Gastrocnemius medialis (tissue), 4 donors: ENCODE results near the gene IGSF21. TPM values are rescaled to one million over a fixed set of nuclear protein-coding genes. Genes with fewer than 3 reads are reported as not detected.

ENCODE experiments used
- ATAC-seq, 2 donors: fragments of 150-250 bp; one replicate each; pipeline ENCODE4 v1.9.1; 2016
- DNase-seq, 2 donors: peaks; one replicate each; pipeline ENCODE4 v3.0.0-alpha.2; 2019
- H3K27ac ChIP-seq, 4 donors: fragments of 200-600 bp; sonication (generic); 1 replicate in 1 of 4; 2 replicates in 3 of 4; pipeline ENCODE4 v1.5.1; 2016 to 2018; ENCODE audit warnings: mild to moderate bottlenecking in 2 of 4, moderate library complexity in 1 of 4
- H3K27me3 ChIP-seq, 3 donors: fragments of 200-600 bp; sonication (generic) in 2 of 3; 1 replicate in 1 of 3; 2 replicates in 2 of 3; pipeline versions ENCODE4 v1.5.1 to v1.6.0; 2016 to 2019; ENCODE audit warnings: mild to moderate bottlenecking in 1 of 3, moderate library complexity in 1 of 3
- H3K36me3 ChIP-seq, 2 donors: fragments of 200-600 bp; sonication (generic) in 1 of 2; one replicate each; pipeline ENCODE4 v1.5.1; 2017 to 2018
- H3K4me1 ChIP-seq, 2 donors: fragments of 200-600 bp; sonication (generic) in 1 of 2; one replicate each; pipeline ENCODE4 v1.5.1; 2016 to 2017; ENCODE audit warnings: mild to moderate bottlenecking in 2 of 2
- H3K4me3 ChIP-seq, 4 donors: fragments of 200-600 bp; sonication (generic) in 3 of 4; 1 replicate in 1 of 4; 2 replicates in 3 of 4; pipeline ENCODE4 v1.5.1; 2016 to 2019; ENCODE audit warnings: mild to moderate bottlenecking in 2 of 4
- H3K9me3 ChIP-seq, 3 donors: fragments of 200-600 bp; sonication (generic) in 2 of 3; 1 replicate in 1 of 3; 2 replicates in 2 of 3; pipeline ENCODE4 v1.5.1; 2016 to 2019
- POLR2A ChIP-seq, 2 donors: fragments of 450-650 bp; IDR thresholded peaks; one replicate each; pipeline ENCODE4 v1.6.1; 2017; ENCODE audit warnings: antibody characterized with exemption in 2 of 2, mild to moderate bottlenecking in 2 of 2, moderate library complexity in 2 of 2
- in situ Hi-C, 4 donors: fragments of 200-750 bp; cut with MboI; loops; one replicate each; pipeline versions ENCODE4 v1.15.0 to v1.8.0; 2017; ENCODE audit warnings: low sequenced_read_pairs in 4 of 4
- intact Hi-C: fragments of 100-400 bp; cut with DNase I; formaldehyde crosslinking; loops from one replicate; pipeline ENCODE4 v1.15.1; 2023; ENCODE audit warnings: low total_unique reads
- total RNA-seq, 4 donors: library from RNA; depleted of rRNA; stranded (reverse); fragments of >200 nt; gene quantifications; one replicate each; pipeline versions ENCODE4 v1.1.0 to v1.2.3, GENCODE V29; 2016
- TF ChIP-seq, protein P1 (sequence below), 5 experiments: fragments of 450-650 bp in 3 of 5; fragments of 200-600 bp in 2 of 5; sonication (generic) in 2 of 5; IDR thresholded peaks in 4 of 5; conservative IDR thresholded peaks in 1 of 5; 1 replicate in 4 of 5; 2 replicates in 1 of 5; pipeline ENCODE4 v1.5.1; 2016 to 2019; ENCODE audit warnings: antibody characterized with exemption in 5 of 5, mild to moderate bottlenecking in 3 of 5, moderate library complexity in 3 of 5

IGSF21 gene
- total RNA-seq, 4 donors from 2014 or later: 0.32 to 0.66 (median 0.53) TPM

DNA sequence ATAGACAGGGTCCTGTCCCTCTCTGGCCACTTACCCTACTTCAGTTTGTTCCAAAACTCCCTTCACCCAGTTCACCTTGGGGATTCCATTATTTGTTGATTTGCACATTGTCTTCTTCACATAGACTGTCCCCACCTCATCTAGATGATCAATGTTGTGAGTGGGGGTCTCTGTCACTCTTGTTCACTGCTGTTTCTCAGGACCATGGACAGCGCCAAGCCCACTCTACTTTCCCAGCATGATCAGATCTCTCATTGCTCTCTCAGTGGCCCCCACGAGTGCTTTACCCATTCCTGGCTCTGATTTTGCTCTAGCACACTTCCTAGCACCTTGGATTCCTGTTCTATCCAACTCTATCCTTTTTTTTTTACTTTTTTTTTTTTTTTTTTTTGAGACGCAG lies 45.4 kb upstream of the IGSF21 start:
- no peak for TF ChIP-seq POLR2A (IDR thresholded peaks at IDR 0.05)
- TF ChIP-seq, protein P1, sequence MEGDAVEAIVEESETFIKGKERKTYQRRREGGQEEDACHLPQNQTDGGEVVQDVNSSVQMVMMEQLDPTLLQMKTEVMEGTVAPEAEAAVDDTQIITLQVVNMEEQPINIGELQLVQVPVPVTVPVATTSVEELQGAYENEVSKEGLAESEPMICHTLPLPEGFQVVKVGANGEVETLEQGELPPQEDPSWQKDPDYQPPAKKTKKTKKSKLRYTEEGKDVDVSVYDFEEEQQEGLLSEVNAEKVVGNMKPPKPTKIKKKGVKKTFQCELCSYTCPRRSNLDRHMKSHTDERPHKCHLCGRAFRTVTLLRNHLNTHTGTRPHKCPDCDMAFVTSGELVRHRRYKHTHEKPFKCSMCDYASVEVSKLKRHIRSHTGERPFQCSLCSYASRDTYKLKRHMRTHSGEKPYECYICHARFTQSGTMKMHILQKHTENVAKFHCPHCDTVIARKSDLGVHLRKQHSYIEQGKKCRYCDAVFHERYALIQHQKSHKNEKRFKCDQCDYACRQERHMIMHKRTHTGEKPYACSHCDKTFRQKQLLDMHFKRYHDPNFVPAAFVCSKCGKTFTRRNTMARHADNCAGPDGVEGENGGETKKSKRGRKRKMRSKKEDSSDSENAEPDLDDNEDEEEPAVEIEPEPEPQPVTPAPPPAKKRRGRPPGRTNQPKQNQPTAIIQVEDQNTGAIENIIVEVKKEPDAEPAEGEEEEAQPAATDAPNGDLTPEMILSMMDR (IDR thresholded peaks at IDR 0.05 in 4 of 5, conservative IDR thresholded peaks at IDR 0.05 in 1 of 5): no peak
- no peaks in the 10 kb centered on the region for H3K4me1 ChIP-seq
- H3K36me3 ChIP-seq: no peaks in the 10 kb centered on the region
- peaks cover 16 to 29% (median 23%) of the 10 kb centered on the region in 3 donors for H3K27me3 ChIP-seq
- ATAC-seq (no peak), DNase-seq (no peak)
- no peak overlapping the region for H3K27ac ChIP-seq
- in situ Hi-C loops: no loop called here
- H3K4me3 ChIP-seq: no peak overlapping the region
- intact Hi-C loops: no loop called here
- no peaks in the 10 kb centered on the region for H3K9me3 ChIP-seq

DNA sequence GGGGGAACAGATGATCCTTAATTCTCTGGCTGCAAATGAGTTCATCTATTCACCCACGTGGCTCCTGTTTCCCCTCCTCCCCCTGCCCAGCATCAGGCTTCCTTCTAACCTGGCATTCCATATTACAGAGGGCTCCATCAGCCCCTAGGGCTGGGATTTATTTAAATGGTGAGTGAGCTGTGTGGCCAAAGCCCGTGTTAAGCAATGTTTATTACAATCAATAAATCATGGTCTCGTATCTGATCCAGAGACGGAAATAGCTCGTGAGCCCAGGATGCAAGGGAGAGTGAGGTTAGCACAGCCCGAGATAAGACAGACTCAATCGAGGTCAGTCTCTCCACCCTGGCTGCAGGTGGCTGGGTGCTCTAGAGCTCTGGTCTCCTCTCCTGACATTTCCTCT lies 43.1 kb upstream of the IGSF21 start:
- H3K4me1 ChIP-seq: no peaks in the 10 kb centered on the region
- H3K9me3 ChIP-seq: no peaks in the 10 kb centered on the region
- in situ Hi-C loops (no loop called here), intact Hi-C loops (no loop called here)
- ATAC-seq: no peak
- no peaks in the 10 kb centered on the region for H3K36me3 ChIP-seq
- H3K27ac ChIP-seq: no peak overlapping the region
- peaks cover 5 to 34% (median 7%) of the 10 kb centered on the region in 3 donors for H3K27me3 ChIP-seq
- DNase-seq: no peak
- no peak overlapping the region for H3K4me3 ChIP-seq
- TF ChIP-seq POLR2A (IDR thresholded peaks at IDR 0.05): no peak
- TF ChIP-seq, protein P1 (IDR thresholded peaks at IDR 0.05 in 4 of 5, conservative IDR thresholded peaks at IDR 0.05 in 1 of 5): no peak

DNA sequence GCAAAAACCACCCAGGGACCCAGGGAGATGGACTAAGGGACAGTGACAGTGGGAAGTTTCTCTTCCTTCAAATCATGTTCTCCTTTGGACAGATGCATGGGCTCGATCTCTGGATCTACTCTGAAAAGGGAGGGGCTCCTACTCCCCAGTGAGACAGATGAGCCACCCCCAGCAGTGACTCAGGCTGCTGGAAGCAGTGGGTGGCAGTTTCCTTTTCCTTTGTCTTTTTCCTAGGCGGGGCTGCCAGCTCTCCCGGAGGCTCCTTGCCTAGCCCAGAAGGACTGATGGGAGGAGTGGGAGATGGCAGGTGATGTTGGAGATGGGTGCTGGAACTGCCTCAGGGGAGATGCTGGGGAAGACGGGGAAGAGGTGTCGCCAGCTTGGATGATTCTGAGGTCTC lies 41.0 kb upstream of the IGSF21 start:
- intact Hi-C loops (no loop called here), in situ Hi-C loops (no loop called here)
- no peak for ATAC-seq
- Histone ChIP-seq H3K4me1 (no peaks in the 10 kb centered on the region), H3K27ac (no peak overlapping the region), H3K9me3 (no peaks in the 10 kb centered on the region), H3K4me3 (no peak overlapping the region), H3K27me3 (peaks cover 5 to 26% (median 7%) of the 10 kb centered on the region in 3 donors), H3K36me3 (no peaks in the 10 kb centered on the region)
- TF ChIP-seq, protein P1 (IDR thresholded peaks at IDR 0.05 in 4 of 5, conservative IDR thresholded peaks at IDR 0.05 in 1 of 5): no peak
- TF ChIP-seq POLR2A (IDR thresholded peaks at IDR 0.05): no peak
- no peak for DNase-seq

DNA sequence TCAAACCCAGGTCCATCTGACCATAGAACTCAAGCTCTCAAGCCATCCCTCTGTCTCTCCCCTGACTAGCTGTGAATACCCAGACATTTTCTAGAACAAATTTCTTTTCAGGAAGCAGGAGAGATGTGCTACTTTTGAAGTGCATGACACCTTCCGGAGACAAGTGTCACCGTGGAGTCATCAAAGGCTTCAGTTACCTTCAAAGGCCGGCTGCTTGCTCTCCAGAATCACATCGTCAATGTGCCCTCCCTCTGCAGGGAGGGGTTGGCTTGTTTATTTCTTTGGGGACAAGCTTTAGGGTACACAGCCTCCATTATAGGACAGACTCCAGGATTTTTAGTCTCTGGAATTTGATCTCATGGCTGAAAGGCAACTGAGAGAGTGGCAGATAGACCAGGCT lies 37.7 kb upstream of the IGSF21 start:
- Histone ChIP-seq H3K27ac (no peak overlapping the region), H3K4me1 (no peaks in the 10 kb centered on the region), H3K4me3 (no peak overlapping the region), H3K9me3 (no peaks in the 10 kb centered on the region), H3K27me3 (peaks cover 1 to 23% (median 7%) of the 10 kb centered on the region in 3 donors), H3K36me3 (no peaks in the 10 kb centered on the region)
- ATAC-seq (no peak), DNase-seq (no peak)
- in situ Hi-C loops: no loop called here
- intact Hi-C loops: no loop called here
- TF ChIP-seq, protein P1 (IDR thresholded peaks at IDR 0.05 in 4 of 5, conservative IDR thresholded peaks at IDR 0.05 in 1 of 5): no peak
- TF ChIP-seq POLR2A (IDR thresholded peaks at IDR 0.05): no peak

DNA sequence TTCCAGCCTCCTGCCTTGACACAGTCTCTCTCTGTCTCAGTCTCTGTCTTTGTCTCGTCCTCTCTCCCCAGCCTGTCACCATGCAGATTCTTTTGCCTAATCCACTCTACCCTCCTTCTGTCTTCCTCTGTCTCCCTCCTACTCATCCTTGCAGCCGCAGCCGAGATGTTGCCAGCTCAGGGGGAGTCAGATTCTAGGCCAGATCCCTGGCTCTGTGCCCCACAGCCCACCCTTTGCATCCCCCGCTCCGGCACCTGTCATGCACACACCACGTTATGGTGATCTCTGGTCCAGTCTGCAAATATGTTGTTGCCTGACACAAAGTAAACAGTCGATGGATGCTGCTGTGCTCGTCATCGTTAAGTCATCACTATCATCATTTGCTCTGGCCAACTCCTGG lies 35.5 kb upstream of the IGSF21 start:
- Histone ChIP-seq H3K27me3 (peaks cover 0 to 8% (median 0%) of the 10 kb centered on the region in 3 donors), H3K4me1 (no peaks in the 10 kb centered on the region), H3K27ac (no peak overlapping the region), H3K36me3 (no peaks in the 10 kb centered on the region), H3K9me3 (no peaks in the 10 kb centered on the region), H3K4me3 (no peak overlapping the region)
- no peak for ATAC-seq
- intact Hi-C loops: no loop called here
- TF ChIP-seq, protein P1 (IDR thresholded peaks at IDR 0.05 in 4 of 5, conservative IDR thresholded peaks at IDR 0.05 in 1 of 5): no peak
- no peak for TF ChIP-seq POLR2A (IDR thresholded peaks at IDR 0.05)
- in situ Hi-C loops: no loop called here
- no peak for DNase-seq
